A549 treated with AZD9567 at 1 μM for 4 hours (cell line): ENCODE data around the gene CKAP2. TPM values are rescaled to one million over a fixed set of nuclear protein-coding genes. Genes with fewer than 3 reads are reported as not detected.

Experiments
- total RNA-seq: library from RNA; stranded (reverse); fragments of 200-300 nt; extraction: Qiagen RNA extraction; gene quantifications from 5 replicates; pipeline ENCODE4 v1.2.3, GENCODE V29; 2022; ENCODE audit not compliant: insufficient read depth

Gene CKAP2, protein sequence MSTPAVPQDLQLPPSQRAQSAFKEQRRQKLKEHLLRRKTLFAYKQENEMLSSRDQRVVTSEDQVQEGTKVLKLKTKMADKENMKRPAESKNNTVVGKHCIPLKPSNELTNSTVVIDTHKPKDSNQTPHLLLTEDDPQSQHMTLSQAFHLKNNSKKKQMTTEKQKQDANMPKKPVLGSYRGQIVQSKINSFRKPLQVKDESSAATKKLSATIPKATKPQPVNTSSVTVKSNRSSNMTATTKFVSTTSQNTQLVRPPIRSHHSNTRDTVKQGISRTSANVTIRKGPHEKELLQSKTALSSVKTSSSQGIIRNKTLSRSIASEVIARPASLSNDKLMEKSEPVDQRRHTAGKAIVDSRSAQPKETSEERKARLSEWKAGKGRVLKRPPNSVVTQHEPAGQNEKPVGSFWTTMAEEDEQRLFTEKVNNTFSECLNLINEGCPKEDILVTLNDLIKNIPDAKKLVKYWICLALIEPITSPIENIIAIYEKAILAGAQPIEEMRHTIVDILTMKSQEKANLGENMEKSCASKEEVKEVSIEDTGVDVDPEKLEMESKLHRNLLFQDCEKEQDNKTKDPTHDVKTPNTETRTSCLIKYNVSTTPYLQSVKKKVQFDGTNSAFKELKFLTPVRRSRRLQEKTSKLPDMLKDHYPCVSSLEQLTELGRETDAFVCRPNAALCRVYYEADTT
- 28.6 to 47.1 TPM (median 34.5 TPM) in 5 replicates for total RNA-seq

DNA sequence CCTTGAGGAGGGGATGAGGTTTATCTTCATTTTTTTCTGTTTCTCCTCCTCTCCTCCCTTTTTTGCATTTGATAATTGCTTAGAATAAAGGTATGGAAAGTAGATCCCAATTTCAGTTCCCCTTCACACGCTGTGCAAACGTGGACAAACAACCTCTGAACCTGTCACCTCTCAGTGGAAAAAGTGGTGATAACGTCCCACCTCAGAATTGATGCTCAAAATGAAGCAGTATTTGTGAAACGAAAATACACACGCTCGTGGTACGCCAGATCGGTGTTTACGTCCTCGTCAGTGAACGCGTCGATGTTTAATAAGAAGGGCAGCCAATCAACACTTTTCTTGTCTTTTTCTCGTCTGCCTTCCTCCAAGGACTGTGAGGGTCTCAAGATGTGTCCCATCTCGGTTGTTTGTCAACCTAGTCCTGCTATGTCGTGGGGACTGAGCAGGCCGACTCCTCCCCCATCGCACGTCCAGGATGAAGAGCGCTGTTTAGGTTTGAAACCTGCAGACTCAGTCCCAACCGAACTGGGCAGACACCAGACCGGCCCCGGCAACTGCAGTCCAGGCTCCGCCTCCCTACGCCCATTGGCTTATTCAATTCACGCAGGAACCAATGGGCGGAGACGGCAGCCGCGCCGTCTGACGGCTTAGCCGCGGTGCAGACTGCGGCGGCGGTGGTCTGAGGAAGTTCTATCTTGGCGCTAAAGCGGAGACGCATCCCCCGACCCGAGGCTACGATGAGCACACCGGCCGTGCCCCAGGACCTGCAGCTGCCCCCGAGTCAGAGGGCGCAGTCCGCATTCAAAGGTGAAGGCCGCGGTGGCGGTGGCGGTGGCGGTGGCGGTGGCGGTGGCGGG, at the start of gene CKAP2:
CKAP2 (plus strand) TSS at position 659 of the 857 bp plus-strand sequence; CDS start at position 738, 79 bp downstream.

DNA sequence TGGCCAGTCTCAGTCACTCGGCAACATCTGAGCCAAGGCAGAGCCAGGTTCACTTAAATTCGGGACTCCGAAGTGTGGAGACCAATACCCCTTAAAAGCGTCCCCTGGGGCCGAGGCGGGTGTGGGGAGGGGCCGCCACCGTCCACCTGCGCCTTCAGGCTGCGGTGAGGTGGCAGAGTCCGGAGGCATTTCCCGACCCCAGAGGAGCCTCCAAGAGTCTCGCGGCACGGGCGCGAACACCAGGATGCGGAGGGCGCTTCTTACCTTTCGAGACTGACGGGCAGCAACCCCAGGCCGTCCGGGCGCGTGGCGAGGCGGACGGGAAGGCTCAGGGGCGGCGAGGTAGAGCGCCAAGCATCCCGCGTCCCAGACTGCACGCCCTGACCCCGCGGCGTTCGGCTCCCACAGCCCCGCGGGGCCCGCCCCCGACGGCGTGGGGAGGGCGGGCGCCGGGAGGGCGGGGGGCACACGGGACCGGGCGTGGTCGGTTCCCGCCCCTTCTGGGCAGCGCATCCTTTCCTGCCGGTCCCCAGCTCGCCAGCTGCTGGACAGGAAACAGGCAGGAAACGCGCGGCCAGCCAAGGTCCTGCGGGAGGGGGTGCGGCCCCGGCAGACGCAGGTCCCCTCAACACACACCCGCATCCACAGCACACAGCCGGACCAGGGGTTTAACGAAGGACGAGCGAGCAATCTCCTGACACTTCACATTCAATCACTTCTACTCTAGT, 49.3 kb upstream of the CKAP2 start, which contains the start of gene THSD1:
THSD1 (minus strand) TSS at position 406 of the 728 bp plus-strand sequence. CDS start 3,572 bp downstream, outside the sequence.

DNA sequence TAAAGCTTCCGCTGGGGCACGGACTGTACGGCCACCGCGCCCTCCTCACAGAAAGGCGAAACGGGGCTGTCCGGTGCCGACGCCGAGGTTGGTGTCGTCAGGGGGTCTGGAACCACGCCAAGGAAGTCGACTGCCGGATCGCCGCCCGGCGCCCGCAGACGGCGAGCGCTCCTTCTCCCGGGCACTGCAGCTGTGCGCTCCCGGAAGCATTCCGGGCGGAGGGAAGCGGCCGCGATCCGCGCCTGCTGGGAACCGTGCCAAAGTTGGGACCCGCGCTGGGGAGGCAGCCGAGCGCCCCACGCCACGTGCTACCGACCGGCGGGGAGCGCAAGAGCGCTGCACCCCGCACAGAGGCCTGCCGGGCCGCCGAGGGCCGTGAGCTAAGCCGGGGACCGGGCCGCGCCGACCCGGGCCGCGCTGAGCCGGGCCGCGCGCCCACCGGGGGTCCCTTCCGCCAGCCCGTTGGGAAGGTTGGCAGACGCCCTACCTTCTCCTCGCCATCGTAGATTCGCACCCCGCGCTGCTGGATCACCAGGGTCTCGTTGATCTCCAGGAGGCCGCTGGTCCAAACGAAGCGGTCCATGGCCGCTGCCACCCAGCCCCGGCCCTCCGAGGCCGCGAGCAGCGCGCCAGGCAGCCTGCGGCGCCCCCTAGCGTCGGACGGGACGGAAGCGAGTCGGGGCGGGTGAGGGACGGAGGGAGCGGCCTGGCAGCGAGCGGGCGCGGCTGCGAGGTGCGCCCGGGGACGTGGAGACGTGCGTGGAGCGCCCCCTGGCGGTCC, 5.1 kb upstream of the CKAP2 start, which contains the start of gene VPS36:
VPS36 (minus strand) TSS at position 623 of the 781 bp plus-strand sequence; CDS start at position 583, 40 bp downstream.

Other genes with a start within 250 kb of the CKAP2 start
- 6.1 to 7.4 TPM (median 7.1 TPM) in 5 replicates for gene THSD1, start 49.3 kb upstream of the CKAP2 start, total RNA-seq
- 9.6 to 13.2 TPM (median 12.5 TPM) in 5 replicates for gene VPS36, start 4.8 kb upstream of the CKAP2 start, total RNA-seq
- gene HNRNPA1L2, start 187.0 kb downstream of the CKAP2 start, total RNA-seq: 3.6 to 6.6 TPM (median 5.8 TPM) in 5 replicates
- 43.4 to 57.1 TPM (median 47.0 TPM) in 5 replicates for gene SUGT1, start 197.4 kb downstream of the CKAP2 start, total RNA-seq